GM19351 (cell line): ENCODE data around the gene ZDHHC9.

ENCODE experiments used
- ATAC-seq: cut with Tn5 transposase; IDR thresholded peaks from one replicate; pipeline ENCODE4 v1.9.1; 2021; ENCODE audit warnings: mild to moderate bottlenecking, moderate library complexity; ENCODE audit not compliant: unreplicated experiment

ZDHHC9 gene

DNA sequence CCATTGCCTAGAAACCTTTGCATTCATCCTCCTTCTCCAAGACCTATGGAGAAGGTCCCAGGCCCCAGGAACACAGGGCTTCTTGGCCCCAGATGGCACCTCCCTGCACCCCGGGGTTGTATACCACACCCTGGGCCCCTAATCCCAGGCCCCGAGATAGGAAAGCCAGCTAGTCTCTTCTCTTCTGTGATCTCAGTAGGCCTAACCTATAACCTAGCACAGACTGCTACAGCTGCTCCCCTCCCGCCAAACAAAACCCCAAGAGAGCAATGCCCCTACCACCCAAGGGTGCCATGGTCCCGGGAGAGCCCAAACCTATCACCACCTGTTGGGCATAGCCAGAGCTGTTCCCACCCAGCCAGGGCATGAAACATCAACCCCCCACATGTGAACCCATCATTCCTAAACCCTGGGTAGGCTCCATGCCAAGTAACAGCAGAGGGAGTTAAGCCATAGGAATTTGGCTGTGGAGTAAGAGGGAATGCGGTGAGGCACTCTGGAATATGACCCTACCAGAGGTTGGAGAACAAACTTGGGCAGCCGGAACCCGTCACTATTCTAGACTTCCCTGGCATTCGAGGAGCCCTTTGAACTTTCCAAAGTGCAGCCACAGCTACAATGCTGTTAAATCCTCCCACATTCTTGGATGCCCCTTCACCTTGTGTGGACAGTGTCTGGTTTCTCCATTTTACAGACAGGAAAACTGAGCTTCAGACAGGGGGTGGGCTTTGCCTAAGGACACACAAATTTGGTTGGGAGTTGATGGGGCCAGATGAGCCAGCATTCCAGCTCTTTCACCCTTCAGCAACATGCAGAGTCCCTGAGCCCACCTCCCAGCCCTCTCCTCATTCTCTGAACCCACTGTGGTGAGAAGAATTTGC is 74.9 kb downstream of the ZDHHC9 start:
- no peak for ATAC-seq

GRCh38 chrX:129768186-129768585 is 75.5 kb downstream of the ZDHHC9 start:
- ATAC-seq, result no peak

DNA sequence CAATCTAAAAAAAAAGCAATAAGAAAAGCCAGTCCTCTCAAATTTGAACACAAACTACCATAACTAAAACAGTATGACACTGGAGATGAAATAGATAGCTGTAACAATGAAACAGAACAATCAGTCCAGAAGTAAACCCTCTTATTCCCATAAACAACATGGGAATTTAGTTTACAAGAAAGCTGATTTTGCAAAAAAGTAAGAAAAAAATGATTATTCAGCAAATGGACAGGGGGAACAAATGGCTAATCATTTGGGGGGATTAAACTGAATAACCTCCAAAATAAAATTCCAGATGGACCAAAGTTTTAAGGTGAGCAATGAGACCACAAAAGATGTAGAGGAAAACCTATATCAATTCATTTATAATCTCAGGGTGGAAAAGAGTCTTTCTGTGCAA is 80.0 kb downstream of the ZDHHC9 start:
- ATAC-seq, result no peak

DNA sequence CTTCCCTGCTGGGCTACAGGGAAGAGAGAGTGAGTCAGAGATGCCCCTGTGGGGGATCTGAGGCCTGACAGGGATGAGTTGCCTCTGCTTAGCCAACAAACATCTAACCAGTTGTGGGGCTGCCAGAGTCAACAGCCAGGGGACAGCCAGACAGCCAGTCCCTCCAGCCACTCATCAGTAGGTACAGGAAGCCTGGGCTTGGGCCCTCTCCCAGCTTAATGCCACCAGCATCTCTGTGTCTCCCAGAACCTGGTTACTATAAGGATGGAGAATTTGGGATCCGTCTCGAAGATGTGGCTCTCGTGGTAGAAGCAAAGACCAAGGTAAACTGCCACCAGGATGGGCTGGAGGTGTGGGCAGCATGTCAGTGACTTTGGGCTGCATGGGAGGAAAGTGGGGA is 81.2 kb downstream of the ZDHHC9 start:
- no peak for ATAC-seq

- no peak for ATAC-seq
These were observed 82.1 kb downstream of the ZDHHC9 start for GRCh38 chrX:129761596-129761995.

GRCh38 chrX:129760981-129761380 is 82.7 kb downstream of the ZDHHC9 start:
- no peak for ATAC-seq

GRCh38 chrX:129760155-129760554 is 83.5 kb downstream of the ZDHHC9 start:
- no peak for ATAC-seq

DNA sequence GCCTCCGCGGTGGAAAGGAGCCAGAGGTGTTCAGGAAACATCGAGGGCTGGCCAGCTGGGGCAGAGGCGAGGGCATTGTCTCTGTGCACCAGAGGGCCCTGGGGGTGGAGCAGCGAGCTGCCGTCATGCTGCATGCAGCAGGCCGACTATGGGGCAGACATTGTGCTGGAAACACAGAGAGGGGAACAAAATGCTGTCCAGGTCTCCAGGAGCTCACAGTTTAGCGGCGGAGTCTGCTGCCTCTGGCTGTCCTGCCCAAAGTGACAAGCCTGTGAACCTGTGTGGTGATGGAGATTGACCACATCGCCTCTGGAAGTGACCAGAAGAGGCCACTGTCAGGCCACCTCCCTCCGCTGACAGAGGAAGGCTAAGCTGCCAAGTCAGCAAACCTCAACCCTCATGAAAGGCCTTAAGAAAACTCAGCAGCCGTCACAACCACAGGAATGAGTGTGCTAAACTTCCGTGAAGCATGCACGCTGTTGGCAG is 84.1 kb downstream of the ZDHHC9 start:
- ATAC-seq, result peak; percentile 36

GRCh38 chrX:129755779-129756650 is 87.7 kb downstream of the ZDHHC9 start:
- peak; percentile 30 for ATAC-seq

DNA sequence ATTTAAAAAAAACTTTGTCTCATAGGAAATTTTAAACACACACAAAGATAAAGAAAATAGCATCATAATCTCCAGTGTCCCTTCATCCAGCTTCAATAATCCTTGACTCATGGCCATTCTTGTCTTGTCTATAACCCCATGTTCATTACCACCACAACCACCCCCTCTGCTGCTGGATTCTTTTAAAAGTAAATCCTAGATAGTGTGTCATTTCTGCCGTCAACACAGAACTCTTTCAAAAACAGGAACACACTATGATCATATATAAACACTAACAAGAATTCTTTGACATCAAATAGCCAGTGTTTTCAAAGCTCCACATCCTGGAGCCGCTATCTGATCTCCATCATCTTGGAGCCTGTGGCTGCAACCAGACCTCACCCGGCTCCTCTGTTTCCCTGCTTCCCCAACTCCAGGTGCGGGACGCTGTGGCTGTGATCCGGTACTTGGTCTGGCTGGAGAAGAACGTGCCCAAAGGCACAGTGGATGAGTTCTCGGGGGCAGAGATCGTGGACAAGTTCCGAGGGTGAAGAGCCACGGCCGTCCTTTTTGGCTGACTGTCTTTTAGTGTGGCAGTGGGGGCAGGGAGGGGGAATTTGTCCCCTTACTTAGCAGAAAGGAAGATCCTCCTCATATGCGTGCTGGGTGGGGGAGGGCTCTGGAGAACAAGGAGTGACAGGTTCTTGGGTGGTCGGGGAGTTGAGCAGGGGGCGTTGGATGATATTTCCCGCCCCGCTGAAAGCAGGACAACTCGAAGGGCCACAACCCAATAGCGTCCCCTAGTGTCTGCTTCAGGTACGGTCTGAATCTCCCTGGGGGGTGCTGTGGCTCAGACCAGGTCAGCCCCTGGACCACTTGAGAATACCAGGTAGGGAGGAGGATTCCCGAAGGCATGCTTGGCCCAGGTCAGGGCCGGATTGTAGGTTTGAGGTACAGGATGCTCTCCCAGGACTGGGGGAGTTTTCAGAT is 89.3 kb downstream of the ZDHHC9 start:
- ATAC-seq, result no peak
